GM18873 (cell line): ENCODE data around the gene MLST8.
"Not testable (repeated sequence)": the region's sequence is repeated elsewhere in the genome, so short reads cannot be mapped to it uniquely, and the experiment has no call there.

Experiments used
- ATAC-seq: cut with Tn5 transposase; IDR thresholded peaks from one replicate; pipeline ENCODE4 v1.9.1; 2021; ENCODE audit warnings: mild to moderate bottlenecking, moderate library complexity, moderate number of reproducible peaks; ENCODE audit not compliant: unreplicated experiment, low FRiP score

MLST8 gene

DNA sequence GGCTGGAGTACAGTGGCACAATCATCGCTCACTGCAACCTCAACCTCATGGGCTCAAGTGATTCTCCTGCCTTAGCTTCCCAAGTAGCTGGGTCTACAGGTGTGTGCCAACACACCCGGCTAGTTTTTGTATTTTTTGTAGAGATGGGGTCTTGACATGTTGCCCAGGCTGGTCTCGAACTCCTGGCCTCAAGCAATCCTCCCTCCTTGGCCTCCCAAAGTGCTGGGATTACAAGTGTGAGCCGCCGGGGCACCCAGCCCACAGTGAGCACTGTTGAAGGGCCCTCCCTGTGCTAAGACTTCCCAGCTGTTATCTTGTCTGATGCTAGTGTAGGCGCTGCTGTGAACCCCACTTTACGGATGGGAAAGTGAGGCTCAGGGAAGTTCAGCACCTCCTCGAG is 16.9 kb upstream of the MLST8 start:
- no peak for ATAC-seq

- ATAC-seq: no peak
These were observed 15.9 kb upstream of the MLST8 start for GRCh38 chr16:2189252-2189893.

- no peak for ATAC-seq
These were observed 15.1 kb upstream of the MLST8 start for GRCh38 chr16:2190002-2190658.

DNA sequence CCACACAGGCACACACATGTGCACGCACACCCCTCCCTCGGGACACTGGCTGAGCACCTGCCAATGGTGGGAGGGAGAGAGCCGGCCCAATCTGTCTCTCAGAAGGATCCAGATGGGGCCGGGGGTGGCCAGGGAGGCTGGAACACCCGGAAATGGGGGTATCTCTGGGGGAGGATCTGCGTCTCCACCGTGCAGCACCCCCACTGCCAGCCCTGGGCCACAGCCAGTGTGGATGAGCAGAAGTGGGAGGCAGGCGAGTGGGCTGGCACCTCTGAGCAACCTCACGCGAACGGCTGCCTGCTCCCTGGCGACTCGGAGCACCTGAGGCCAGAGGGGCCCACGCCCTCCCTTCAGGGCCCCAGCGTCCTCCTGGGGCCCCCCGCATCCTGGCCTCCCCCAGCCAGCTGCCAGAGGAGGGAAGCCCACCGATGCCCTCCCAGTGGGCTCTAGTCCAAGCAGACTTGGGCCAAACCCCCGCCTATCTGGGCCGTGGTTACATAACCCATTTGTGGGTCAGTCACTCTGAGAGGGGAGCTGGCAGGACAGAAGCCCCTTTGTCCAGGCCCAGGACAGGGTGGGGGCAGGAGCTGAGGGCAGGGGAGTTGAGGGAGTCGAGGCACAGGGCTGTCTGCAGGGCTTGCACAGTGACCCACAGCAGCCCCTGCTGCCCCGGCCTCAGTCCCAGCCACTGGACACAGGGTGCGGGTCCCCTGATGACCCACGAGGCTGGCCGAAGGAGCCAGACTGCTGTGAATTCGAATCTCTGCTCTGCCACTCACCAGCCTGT is 14.4 kb upstream of the MLST8 start:
- no peak for ATAC-seq

GRCh38 chr16:2191446-2191706 is 13.9 kb upstream of the MLST8 start:
- no peak for ATAC-seq

DNA sequence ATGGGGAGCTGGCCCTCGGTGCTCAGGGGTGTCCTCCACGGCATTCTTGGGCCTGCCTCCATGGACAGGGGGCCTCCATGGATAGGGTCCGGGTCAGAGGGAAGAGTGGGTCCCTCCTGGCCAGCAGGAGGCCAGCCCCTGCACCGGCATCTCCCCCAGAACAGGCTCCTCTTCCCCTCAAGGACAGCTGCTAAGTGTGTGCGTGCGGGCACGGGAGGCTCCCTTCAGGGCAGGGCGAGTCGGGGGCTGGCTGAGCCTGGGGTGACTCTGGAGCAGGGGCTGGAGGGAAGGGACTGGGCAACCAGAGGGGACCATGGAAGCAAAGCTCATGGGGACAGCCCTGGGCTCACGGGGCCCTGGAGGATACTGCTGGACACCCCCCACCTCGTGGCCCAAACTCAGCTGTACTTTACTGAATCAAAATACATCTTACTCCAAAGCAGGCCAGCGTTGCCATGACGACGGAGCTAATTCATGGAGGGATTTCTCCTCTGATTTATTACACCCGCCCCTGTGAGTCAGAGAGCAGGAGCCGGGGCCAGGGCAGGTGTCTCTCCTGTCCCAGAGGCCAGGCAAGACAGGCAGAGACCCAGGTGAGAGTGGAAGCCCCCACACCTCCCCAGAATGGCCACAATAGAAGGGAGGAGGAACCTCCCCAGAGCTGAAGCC is 11.0 kb upstream of the MLST8 start:
- ATAC-seq: no peak

- no peak for ATAC-seq
These were observed 10.4 kb upstream of the MLST8 start for GRCh38 chr16:2194852-2195321.

DNA sequence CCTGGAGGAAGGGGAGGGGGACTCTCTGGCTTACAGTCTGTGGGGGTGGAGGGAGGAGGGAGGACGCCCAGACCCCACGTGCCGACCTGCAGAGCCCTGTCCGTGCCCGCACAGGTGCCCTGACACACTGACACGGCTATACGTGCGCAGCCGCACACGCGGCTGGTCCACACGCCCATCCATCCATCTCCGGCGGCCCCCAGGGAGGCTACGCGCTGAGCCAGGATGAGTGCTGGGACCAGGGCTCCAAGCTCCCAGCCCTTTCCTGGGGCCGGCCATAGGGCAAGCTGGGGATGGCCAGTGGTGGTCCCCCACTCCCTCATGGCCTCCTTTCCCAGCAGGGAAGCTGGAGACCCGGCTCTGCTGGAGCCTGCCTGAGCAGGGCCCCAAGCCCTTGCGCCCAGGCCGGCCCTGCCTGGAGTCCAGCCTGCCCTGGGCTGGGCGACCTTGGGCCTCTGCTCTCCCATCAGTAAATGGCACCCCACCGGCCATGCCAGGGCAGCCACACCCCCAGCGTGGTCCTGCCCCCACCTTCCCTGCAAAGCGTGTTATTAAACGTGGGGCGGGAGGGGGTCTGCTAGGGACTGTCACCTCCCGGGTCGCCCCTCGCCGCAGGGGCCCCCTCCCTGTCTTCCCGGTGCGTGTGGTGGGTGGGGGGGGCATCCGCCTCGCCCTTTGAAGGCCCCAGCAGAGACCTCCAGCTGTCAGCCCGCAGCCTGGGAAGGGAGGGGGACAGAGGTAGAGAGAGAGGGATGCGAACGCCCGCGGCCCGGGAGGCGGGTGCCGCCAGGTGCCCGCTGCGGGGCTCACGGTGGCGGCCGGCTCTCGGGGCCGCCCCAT is 9.7 kb upstream of the MLST8 start:
- ATAC-seq: no peak

DNA sequence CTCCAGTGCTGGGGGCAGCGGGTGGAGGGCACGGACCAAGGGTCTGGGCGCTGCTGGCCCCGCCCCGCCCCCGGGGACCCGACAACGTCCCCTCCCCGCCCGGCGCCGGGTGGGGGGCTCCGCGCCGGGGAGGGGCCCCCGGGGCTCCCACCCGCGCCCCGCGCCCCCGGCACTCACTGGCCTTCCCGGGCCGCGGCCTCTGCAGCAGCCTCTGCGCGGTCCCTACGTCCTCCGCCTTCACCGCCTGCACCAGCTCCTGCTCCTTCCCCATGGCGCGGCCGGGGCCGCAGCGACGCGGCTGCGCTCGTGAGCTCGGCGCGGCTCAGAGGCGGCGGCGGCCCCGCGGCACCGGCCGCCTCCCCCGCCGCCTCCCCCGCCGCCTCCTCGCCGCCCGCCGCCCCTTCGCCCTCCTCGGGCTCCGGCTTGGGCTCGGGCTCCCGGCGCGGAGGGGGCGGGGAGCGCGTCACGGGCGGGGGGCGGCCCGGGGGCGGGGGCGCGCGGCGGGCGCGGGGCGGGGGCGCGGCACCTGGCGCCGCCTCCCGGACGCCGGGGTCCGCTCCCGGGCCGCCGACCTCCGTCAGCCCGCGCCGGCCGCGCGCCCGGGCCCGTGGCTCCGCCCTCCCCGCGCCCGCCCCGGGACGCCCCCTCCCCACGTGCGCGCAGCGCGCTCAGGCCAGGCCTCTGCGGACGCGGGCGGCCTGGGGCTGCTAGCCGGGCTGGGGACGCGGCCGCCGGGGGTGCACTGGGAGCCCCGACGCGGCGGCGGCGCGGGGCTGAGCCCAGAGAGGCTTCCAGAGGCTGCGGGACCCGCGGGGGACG is 8.9 kb upstream of the MLST8 start, which contains the start of gene CASKIN1:
Gene CASKIN1, minus strand, starts transcription at position 444 of the 819 bp plus-strand sequence. Its CDS starts 173 bp downstream, at position 271.
- no peak for ATAC-seq

- ATAC-seq: no peak
These were observed 8.2 kb upstream of the MLST8 start for GRCh38 chr16:2196981-2197511.

DNA sequence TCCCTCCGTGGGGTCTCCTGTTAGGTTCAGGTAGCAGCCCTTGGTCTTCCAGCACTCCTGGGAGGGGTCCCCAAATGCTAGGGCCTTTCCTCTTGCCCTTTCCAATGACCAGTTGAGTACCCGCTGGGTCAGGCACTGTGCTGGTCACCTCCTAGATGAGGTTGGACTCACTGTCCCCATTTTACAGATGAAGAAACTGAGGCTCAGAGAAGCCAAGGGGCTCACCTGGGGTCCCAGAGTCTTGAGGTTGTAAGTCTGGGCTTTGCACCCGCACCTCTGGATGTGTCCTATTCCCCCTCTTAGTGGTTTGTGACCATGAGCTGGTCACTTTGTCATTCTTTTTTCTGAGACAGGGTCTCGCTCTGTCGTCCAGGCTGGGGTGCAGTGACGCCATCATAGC is 7.5 kb upstream of the MLST8 start:
- ATAC-seq: no peak

DNA sequence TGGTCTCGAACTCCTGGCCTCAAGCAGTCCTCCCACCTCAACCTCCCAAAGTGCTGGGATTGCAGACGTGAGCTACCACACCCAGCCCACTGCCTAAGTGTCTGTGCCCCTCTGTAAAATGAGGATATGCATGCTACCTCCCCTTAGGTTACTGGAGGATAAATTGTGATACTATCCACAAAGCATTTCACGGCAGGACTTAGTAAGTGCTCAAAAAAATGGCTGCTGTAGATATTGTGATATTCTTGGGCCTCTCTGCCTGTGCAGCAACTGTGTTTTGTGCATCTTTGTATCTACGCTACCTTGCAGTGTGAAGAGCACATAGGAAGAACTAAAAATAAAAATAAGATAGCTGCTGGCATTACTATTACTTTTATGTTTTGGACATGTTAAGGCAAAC is 7.0 kb upstream of the MLST8 start:
- no peak for ATAC-seq

GRCh38 chr16:2199095-2199494 is 6.2 kb upstream of the MLST8 start:
- no peak for ATAC-seq

GRCh38 chr16:2199621-2200139 is 5.6 kb upstream of the MLST8 start:
- no peak for ATAC-seq

GRCh38 chr16:2200313-2200712 is 4.9 kb upstream of the MLST8 start:
- no peak for ATAC-seq

DNA sequence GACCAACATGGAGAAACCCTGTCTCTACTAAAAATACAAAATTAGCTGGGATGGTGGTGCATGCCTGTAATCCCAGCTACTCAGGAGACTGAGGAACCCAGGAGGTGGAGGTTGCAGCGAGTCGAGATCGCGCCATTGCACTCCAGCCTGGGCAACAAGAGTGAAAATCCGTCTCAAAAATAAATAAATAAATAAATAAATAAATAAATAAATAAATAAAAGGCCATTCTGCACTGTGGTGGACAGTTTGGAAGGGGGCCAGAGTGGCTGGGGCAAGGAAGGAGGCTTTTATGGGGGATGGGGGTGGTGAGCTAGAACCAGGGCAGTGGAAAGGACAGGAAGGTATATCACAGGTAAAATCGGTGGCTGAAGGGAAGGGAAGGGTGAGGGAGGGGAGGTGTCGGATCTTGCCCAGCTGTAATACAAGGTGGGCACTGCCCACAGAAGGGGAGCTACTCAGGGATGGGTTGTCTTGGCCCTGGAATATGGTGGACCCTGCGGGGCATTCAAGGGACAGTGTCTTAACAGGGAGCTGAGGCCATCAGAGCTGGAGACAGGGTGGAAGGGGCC is 2.0 kb upstream of the MLST8 start:
- ATAC-seq: not testable (repeated sequence)

DNA sequence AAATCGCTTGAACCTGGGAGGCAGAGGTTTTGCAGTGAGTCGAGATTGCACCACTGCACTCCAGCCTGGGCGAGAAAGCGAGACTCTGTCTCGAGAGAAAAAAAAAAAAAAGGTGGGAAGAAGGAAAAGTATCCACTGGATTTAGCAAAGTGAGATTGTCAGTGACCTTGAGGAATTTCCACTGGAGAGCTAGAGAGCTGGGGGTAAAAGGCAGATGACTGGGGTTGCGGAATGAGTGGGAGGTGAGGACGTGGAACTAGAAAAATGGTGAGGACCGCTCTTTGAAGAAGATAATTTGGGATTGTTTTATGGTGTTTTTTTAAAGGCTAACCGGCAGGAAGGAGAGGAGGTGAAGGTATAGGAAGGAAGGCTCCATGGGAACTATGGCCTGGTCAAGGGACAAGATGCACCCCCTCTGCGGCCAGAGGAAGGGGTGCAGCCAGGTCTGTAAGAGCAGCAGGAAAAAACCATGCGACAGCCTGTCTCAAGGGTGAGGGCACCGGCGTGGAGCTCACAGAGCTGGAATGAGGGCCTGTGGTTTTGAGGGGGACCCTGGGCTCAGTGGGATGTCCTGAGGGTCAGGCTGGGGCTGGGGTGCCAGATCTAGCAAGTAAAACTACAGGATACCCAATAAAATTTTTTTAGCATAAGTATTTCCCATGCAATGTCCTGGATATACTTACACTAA is 694 bp upstream of the MLST8 start:
- ATAC-seq: no peak

- ATAC-seq: peak; percentile 7
These were observed 686 bp downstream of the MLST8 start for GRCh38 chr16:2205967-2206313.
